ENCODE data around the gene IL23A. TPM values are rescaled to one million over a fixed set of nuclear protein-coding genes. Genes with fewer than 3 reads are reported as not detected.
A peak's percentile ranks its signal among the peaks of the same experiment; 100 is the strongest.
"Not testable (repeated sequence)": the region's sequence is repeated elsewhere in the genome, so short reads cannot be mapped to it uniquely, and the experiment has no call there.

Gene IL23A
- total and polyA plus RNA-seq, 5 experiments from 2014 or later: 12.3 to 35.3 (median 16.6) TPM

GRCh38 chr12:56307221-56307965 is 31.3 kb upstream of the IL23A start:
- Mint-ChIP-seq H3K36me3 (peaks cover 0 to 48% (median 2%) of the 10 kb centered on the region in 3 donors), H3K9me3 (no peaks in the 10 kb centered on the region), H3K27me3 (no peaks in the 10 kb centered on the region), H3K27ac (no peak overlapping the region), H3K4me1 (peaks cover under 1 to 5% (median 2%) of the 10 kb centered on the region in 4 donors), H3K4me3 (no peak overlapping the region)
- DNase-seq (no peak), ATAC-seq (no peak)
- POLR2A ChIA-PET: interaction anchor here (0.5 to 1.3 kb wide), 3 partner anchors 31 to 378 kb away, joined by 3 to 4 read pairs (median 3); partner anchors contain the start of gene IL23A

GRCh38 chr12:56308714-56309113 is 30.0 kb upstream of the IL23A start:
- Mint-ChIP-seq H3K27me3 (no peaks in the 10 kb centered on the region), H3K36me3 (peaks cover 0 to 51% (median 2%) of the 10 kb centered on the region in 3 donors), H3K9me3 (no peaks in the 10 kb centered on the region), H3K4me3 (no peak overlapping the region), H3K4me1 (peaks cover 0 to 2% (median under 1%) of the 10 kb centered on the region in 4 donors), H3K27ac (peak overlapping the region in 1 of 10 donors; percentile 74)
- ATAC-seq (no peak), DNase-seq (no peak)
- POLR2A ChIA-PET: interaction anchor here (1.1 to 1.8 kb wide), 4 partner anchors 27 to 140 kb away, joined by 3 to 6 read pairs (median 3); partner anchors contain the start of genes IL23A and TIMELESS

- Mint-ChIP-seq H3K27me3 (no peaks in the 10 kb centered on the region), H3K4me3 (no peak overlapping the region), H3K27ac (peak overlapping the region in 2 of 10 donors; percentile 44 to 67), H3K36me3 (peaks cover 0 to 54% (median 2%) of the 10 kb centered on the region in 3 donors), H3K4me1 (peaks cover 7 to 16% (median 15%) of the 10 kb centered on the region in 4 donors), H3K9me3 (no peaks in the 10 kb centered on the region)
- no peak for ATAC-seq
- POLR2A ChIA-PET: interaction anchor here (0.6 kb wide), 1 partner anchor 141 kb away, joined by 3 read pairs; no protein-coding TSS in a partner anchor
- no peak for DNase-seq
Observed at GRCh38 chr12:56311003-56311402, 27.7 kb upstream of the IL23A start.

- H3K27ac Mint-ChIP-seq: peak overlapping the region; percentile 96 to 100 (median 98)
- POLR2A ChIA-PET: interaction anchor here (0.7 to 4.0 kb wide), 25 partner anchors 10 to 342 kb away, joined by 3 to 53 read pairs (median 8); partner anchors contain the start of genes ANKRD52, COQ10A, IL23A and MYL6B
- DNase-seq (peak in 2 of 10 donors; percentile 13 to 20), ATAC-seq (peak in 1 of 2 donors; percentile 2)
- no peaks in the 10 kb centered on the region for H3K27me3 Mint-ChIP-seq
- peaks cover 0 to 46% (median 0%) of the 10 kb centered on the region in 3 donors for H3K36me3 Mint-ChIP-seq
- H3K4me3 Mint-ChIP-seq: peak overlapping the region; percentile 95 to 100 (median 98)
- H3K9me3 Mint-ChIP-seq: no peaks in the 10 kb centered on the region
- peaks cover 5 to 18% (median 17%) of the 10 kb centered on the region in 4 donors for H3K4me1 Mint-ChIP-seq
Observed at GRCh38 chr12:56315249-56315621, 23.4 kb upstream of the IL23A start.

- Mint-ChIP-seq H3K4me1 (peaks cover 5 to 18% (median 17%) of the 10 kb centered on the region in 4 donors), H3K27me3 (no peaks in the 10 kb centered on the region), H3K4me3 (peak within 1 kb of the TSS; percentile 95 to 100 (median 98)), H3K27ac (peak within 1 kb of the TSS; percentile 96 to 100 (median 98)), H3K9me3 (no peaks in the 10 kb centered on the region), H3K36me3 (peaks cover 0 to 43% (median 0%) of the 10 kb centered on the region in 3 donors)
- ATAC-seq (peak; percentile 92), DNase-seq (peak; percentile 86 to 98 (median 93))
- POLR2A ChIA-PET: interaction anchor here (0.7 to 4.0 kb wide), 28 partner anchors 9 to 498 kb away, joined by 3 to 53 read pairs (median 6); partner anchors contain the start of genes ANKRD52, COQ10A, IL23A and MYL6B
Observed at GRCh38 chr12:56315622-56316473, 22.8 kb upstream of the IL23A start, which contains the start of gene CNPY2. Gene CNPY2 (minus strand): TSS chr12:56315988. CDS start chr12:56315217, 771 bp downstream.

GRCh38 chr12:56317675-56318074 is 21.0 kb upstream of the IL23A start:
- no peak for DNase-seq
- H3K4me1 Mint-ChIP-seq: peaks cover 5 to 18% (median 17%) of the 10 kb centered on the region in 4 donors
- H3K27me3 Mint-ChIP-seq: no peaks in the 10 kb centered on the region
- H3K27ac Mint-ChIP-seq: peak overlapping the region in 5 of 10 donors; percentile 2 to 63 (median 40)
- no peaks in the 10 kb centered on the region for H3K9me3 Mint-ChIP-seq
- H3K36me3 Mint-ChIP-seq: peaks cover 0 to 44% (median 0%) of the 10 kb centered on the region in 3 donors
- ATAC-seq: no peak
- H3K4me3 Mint-ChIP-seq: peak overlapping the region in 1 of 10 donors; percentile 48
- POLR2A ChIA-PET: interaction anchor here (0.6 to 4.0 kb wide), 4 partner anchors 12 to 41 kb away, joined by 6 to 53 read pairs (median 18); partner anchors contain the start of genes PAN2 and STAT2

GRCh38 chr12:56321027-56321426 is 17.7 kb upstream of the IL23A start:
- no peaks in the 10 kb centered on the region for H3K27me3 Mint-ChIP-seq
- ATAC-seq (no peak), DNase-seq (no peak)
- H3K27ac Mint-ChIP-seq: no peak overlapping the region
- POLR2A ChIA-PET: interaction anchor here (0.6 to 2.2 kb wide), 5 partner anchors 11 to 345 kb away, joined by 4 to 7 read pairs (median 5); partner anchors contain the start of gene IL23A
- H3K36me3 Mint-ChIP-seq: peaks cover 8 to 63% (median 21%) of the 10 kb centered on the region in 3 donors
- no peaks in the 10 kb centered on the region for H3K9me3 Mint-ChIP-seq
- no peak overlapping the region for H3K4me3 Mint-ChIP-seq
- H3K4me1 Mint-ChIP-seq: peaks cover 0 to 4% (median 2%) of the 10 kb centered on the region in 4 donors

- H3K9me3 Mint-ChIP-seq, H3K27ac Mint-ChIP-seq, ATAC-seq, H3K27me3 Mint-ChIP-seq, H3K4me1 Mint-ChIP-seq, H3K4me3 Mint-ChIP-seq, DNase-seq: not testable (repeated sequence)
- POLR2A ChIA-PET: interaction anchor here (0.6 to 2.2 kb wide), 3 partner anchors 11 to 346 kb away, joined by 4 to 7 read pairs (median 5); partner anchors contain the start of gene IL23A
- H3K36me3 Mint-ChIP-seq: peaks cover 13 to 69% (median 21%) of the 10 kb centered on the region in 3 donors
Observed at GRCh38 chr12:56321610-56322009, 17.1 kb upstream of the IL23A start.

- POLR2A ChIA-PET: no interaction called here
- Mint-ChIP-seq H3K36me3 (peaks cover 13 to 80% (median 25%) of the 10 kb centered on the region in 3 donors), H3K4me3 (no peak overlapping the region), H3K27ac (peak overlapping the region in 2 of 10 donors; percentile 26 to 45), H3K9me3 (no peaks in the 10 kb centered on the region), H3K27me3 (no peaks in the 10 kb centered on the region), H3K4me1 (peaks cover 0 to 2% (median 0%) of the 10 kb centered on the region in 4 donors)
- ATAC-seq: no peak
- no peak for DNase-seq
Observed at GRCh38 chr12:56324206-56324605, 14.5 kb upstream of the IL23A start.

- Mint-ChIP-seq H3K9me3 (no peaks in the 10 kb centered on the region), H3K27ac (peak overlapping the region in 3 of 10 donors; percentile 51 to 60 (median 59)), H3K4me1 (peaks cover 1 to 2% (median 2%) of the 10 kb centered on the region in 4 donors), H3K27me3 (no peaks in the 10 kb centered on the region), H3K36me3 (peaks cover 13 to 77% (median 28%) of the 10 kb centered on the region in 3 donors), H3K4me3 (no peak overlapping the region)
- POLR2A ChIA-PET: interaction anchor here (1.1 to 1.9 kb wide), 2 partner anchors 8 to 10 kb away, joined by 3 to 8 read pairs; partner anchors contain the start of genes CNPY2 and PAN2
- DNase-seq (no peak), ATAC-seq (no peak)
Observed at GRCh38 chr12:56326126-56326525, 12.6 kb upstream of the IL23A start.

GRCh38 chr12:56326533-56326932 is 12.2 kb upstream of the IL23A start:
- ATAC-seq (no peak), DNase-seq (no peak)
- no peaks in the 10 kb centered on the region for H3K9me3 Mint-ChIP-seq
- no peak overlapping the region for H3K4me3 Mint-ChIP-seq
- H3K27ac Mint-ChIP-seq: peak overlapping the region in 2 of 10 donors; percentile 51 to 60
- peaks cover 13 to 79% (median 28%) of the 10 kb centered on the region in 3 donors for H3K36me3 Mint-ChIP-seq
- peaks cover 3 to 6% (median 5%) of the 10 kb centered on the region in 4 donors for H3K4me1 Mint-ChIP-seq
- no peaks in the 10 kb centered on the region for H3K27me3 Mint-ChIP-seq
- POLR2A ChIA-PET: no interaction called here
